ENCODE data around the gene AKR1C1.
"Not testable (repeated sequence)": the region's sequence is repeated elsewhere in the genome, so short reads cannot be mapped to it uniquely, and the experiment has no call there.

AKR1C1 gene
- 1.4 to 1.7 reads per million in 2 donors for total RNA-seq

DNA sequence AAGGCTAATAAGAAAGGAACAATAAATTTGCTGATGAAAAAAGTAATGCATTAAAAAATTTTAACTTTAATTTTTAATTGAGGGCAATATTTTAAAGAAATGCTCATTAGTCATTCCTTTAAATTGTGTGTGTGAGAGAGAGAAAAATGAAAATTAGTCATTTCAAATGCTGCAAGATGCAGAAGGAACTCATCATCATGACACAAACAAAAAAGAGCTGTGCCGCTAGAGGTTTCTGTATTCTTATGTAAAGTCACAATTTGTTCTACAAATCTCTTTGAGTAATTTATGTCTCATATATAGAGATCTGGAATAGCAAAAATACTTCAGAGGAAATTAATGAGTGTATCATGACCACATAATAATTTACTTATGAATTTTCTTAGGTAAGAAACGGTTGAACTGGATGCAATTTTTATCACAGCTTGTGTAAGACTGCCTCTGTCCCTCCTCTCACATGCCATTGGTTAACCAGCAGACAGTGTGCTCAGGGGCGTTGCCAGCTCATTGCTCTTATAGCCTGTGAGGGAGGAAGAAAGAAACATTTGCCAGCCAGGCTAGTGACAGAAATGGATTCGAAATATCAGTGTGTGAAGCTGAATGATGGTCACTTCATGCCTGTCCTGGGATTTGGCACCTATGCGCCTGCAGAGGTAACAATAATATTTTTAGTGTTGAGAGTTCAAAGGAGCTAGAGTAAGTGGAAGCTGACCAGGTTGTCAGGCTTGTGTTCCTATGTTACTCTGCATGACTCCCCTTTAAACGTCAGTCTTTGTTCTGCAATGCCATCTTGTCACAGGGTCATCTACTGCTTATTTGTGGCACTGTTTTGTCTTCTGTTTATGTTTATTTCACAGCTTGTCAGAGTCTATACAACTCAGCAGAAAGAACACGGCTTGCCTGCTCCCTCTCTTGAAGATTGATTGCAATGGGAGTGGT is at the start of gene AKR1C1:
AKR1C1 (plus strand) TSS at position 540 of the 939 bp plus-strand sequence; CDS start at position 570, 30 bp downstream.
- DNase-seq, result not testable (repeated sequence)

DNA sequence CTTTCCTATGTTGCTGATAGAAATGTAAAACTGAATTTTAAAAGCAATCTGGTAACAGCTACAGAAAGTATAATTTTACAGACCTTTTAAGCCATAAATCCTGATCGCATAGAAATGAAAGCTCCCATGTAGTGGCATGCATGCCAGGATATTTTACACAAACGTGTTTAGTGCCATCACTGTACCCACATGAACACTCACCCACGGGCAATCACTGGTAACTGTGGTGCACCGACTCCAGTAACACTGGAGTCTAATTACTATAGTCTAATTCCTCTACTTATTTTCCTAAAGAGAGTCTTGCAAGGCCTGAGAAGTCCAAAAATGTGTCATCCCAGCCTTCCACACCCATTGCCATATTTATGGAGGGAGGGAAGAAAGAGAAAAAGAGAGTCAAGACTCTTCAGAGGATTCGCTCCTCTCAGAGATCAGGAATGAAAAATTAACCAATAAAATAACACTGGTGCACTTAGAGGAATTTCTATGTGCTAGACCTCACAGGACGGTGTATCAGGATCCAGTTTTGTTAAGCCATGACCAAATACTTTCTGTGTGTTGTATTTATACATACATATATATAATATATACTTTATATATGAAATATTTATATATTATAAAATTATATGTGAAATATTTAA is 48.9 kb upstream of the AKR1C1 start:
- no peak for DNase-seq

DNA sequence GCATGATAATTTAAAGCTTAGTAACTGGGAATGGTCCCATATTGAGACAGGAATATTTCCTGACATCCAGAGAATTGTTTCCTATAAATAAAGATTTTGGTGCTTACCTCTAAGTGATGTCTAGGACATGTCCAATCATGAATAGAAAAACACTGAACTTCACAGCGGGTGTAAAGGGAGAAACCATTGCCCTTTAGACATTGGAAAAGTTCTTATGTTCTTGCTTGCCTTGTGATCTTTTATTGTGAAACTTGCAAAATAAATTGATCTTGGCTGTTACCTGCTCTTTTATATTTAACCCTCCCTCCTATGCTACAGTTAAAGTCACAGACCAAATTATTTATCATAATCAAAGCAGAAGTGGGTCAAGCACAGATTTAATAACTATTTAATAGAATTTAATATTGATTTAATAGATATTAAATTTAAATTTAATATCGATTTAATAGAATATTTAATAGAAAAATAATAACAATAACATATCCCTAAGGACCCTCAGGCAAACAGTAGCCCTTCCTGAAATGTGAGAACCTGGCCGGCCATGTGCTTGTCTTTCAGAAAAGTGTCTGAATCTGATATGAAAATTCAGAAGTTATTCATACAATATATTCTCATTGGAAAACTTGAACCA is 47.0 kb upstream of the AKR1C1 start:
- DNase-seq, result no peak

DNA sequence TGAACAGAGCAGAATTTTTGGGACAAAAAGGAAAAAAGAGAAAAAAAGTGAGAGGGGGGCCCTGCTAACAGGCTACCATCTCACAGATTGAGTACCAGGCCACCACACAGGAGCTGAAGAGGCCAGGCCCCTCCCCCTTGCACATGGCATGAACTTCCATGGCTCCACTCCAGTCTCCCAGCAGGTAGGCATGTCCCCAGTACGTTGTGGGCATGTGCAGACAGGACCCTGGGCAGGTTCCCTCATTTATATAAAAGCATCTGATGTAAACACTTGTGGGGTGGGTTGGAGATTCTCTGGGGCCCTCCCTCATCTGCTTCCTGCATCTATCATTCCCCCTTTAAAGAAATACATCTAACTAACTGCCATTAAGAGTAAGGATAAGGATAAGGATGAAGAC is 45.0 kb upstream of the AKR1C1 start:
- DNase-seq, result no peak

DNA sequence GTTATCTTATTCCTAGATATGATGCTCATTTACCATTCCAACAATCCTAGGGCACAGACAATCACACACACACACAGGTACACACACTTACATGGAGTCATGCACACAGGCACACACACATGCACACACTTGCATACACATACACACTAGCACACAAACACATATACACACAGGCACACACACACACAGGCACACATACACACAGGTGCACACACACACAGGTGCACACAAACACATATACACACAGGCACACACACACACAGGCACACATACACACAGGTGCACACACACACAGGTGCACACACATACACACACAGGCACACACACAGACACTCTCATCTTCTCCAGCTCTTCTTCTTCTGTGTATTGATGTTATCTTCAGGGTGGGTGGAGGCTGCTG is 38.7 kb upstream of the AKR1C1 start:
- DNase-seq, result not testable (repeated sequence)

DNA sequence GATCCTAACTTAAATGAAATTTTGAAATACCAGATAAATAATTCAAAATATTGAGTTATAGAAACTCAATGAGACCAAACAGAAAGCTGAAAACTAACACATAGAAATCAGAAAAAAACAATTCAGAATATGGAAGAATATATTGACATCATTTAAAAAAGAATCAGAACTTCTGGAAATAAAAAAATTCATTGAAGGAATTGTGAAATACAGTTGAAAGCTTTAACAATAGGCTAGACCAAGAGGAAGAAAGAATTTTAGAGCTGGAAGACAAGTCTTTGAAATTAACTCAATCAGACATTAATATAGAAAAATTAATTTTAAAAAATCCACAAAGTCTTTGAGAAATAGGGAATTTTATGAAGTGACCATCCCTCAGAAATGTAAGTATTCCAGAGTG is 36.8 kb upstream of the AKR1C1 start:
- no peak for DNase-seq

DNA sequence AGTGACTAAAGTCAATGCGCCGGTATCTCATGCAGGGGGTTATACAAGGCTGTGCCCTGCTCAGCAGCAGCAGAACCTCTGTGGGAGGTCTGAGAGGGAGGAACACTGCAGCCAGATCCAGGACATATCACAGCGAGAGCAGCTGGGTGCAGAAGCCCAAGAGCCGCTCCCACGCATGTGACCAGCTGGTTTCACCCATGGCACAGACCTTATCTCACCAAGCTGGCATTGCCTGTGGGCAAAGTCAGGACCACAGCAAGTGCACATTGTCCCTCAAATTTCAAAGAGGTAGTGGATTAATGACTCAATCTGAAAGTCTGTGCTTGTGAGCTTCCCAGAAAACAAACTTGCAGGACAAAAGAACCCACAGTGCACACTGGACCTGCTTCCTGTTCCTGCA is 31.6 kb upstream of the AKR1C1 start:
- DNase-seq, result no peak

DNA sequence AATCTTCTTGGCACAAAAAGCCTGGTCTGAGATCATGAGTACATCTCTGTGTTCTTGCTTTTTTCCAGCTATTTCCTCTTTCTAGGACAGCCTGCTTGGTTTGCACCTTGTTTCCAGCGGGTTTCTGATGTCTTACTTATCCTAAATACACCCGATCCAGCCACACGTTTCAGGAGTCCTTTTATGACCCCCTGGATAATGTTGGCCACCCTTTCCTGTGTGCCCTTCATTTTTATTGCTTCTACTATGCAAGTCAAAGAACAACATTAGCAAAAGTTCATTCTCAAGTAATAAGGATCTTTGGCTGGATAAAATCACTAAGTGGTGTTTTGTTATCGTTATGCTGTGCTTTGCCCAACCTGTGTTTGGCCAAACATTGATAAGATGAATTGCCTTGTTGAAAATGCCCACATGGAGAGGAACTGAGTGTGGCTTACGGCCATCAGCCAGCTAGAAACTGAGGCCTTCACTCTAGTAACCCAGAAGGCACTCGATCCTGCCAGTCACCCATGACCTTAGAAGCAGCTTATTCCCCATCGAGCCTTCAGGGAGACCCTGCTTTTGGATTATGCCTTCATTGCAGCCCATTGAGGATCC is 28.7 kb upstream of the AKR1C1 start:
- no peak for DNase-seq

DNA sequence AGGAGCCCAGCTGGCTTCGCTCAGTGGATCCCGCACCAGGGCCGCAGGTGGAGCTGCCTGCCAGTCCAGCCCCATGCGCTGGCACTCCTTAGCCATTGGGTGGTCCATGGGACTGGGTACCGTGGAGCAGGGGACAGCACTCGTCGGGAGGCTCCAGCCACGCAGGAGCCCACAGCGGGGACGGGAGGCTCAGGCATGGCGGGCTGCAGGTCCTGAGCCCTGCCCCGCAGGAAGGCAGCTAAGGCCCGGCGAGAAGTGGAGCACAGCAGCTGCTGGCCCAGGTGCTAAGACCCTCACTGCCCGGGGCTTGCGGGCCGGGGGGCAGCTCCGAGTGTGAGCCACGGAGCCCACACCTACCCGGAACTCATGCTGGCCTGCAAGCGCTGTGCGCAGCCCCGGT is 25.9 kb upstream of the AKR1C1 start:
- DNase-seq, result no peak

DNA sequence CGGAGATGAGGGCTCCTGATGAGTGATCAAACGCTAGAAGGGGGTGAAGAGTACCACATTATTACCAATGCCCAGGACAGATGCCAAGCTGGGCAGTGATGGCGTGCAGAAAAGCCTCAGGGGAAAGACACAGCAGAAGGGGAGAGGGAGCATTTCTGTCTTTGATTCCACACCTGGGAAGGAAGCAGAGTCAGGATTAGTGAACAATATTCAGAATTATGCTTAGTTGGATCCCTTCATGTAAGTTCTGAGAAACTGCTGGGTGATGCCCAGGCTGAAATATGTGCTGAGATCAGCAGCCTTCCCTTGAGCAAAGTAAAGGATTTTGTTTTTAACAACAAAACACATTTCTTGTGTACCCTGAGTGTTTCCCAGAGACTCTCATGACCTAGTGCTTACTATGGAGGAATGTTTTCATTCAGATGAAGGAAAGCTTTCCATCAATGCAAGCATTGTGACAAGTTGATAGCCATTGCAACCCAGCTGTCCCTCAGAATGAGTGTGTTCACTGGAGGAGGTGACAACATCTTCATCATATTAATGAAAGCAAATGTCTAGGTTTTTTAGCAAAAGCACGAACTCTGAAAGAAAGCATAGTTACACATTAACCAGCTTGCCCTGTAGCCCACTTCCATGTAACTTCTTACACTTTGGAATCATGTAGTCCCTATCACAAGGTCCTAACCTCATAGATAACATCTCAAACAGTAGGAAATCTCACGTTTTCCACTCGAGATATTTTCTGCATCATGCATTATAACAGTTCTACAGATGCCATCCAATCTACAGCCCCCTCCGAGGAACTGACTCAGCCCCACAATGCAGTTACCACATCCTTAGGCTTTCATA is 23.8 kb upstream of the AKR1C1 start:
- no peak for DNase-seq

DNA sequence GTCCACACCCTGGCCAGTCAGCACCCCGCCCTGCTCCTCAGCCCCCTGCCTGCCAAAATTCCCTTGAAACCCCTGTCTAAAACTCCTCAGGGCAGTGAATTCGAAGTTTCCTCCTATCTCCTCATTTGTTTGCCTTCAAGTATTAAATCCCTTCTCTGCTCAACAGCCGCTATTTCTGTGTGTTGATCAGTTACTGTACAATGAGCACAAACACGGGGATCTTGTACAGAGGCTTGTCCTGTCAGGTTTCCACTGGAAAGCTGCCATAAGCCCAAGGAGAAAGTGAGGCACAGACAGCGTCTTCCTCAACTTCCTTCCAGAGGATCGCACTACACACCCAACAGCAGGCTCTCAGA is 23.2 kb upstream of the AKR1C1 start:
- not testable (repeated sequence) for DNase-seq

DNA sequence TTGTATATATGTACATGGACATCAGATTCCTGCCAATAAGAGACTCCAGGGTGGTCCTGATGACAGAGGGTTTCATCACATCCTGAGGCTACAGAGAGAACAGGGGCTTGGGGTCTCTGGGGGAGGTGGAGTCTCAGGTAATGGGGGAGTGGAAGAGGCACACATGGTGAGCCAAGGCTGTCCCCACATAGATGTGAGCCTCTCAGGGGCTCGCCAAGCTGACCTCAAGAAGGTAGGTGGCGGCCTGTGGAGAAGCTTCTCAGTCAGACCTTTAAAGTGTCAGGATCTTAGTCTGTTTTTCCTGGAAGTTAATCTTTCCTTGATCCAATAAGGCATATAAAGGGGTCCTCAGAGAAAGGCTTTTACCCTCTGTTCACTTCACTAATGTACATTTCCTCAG is 22.3 kb upstream of the AKR1C1 start:
- not testable (repeated sequence) for DNase-seq

DNA sequence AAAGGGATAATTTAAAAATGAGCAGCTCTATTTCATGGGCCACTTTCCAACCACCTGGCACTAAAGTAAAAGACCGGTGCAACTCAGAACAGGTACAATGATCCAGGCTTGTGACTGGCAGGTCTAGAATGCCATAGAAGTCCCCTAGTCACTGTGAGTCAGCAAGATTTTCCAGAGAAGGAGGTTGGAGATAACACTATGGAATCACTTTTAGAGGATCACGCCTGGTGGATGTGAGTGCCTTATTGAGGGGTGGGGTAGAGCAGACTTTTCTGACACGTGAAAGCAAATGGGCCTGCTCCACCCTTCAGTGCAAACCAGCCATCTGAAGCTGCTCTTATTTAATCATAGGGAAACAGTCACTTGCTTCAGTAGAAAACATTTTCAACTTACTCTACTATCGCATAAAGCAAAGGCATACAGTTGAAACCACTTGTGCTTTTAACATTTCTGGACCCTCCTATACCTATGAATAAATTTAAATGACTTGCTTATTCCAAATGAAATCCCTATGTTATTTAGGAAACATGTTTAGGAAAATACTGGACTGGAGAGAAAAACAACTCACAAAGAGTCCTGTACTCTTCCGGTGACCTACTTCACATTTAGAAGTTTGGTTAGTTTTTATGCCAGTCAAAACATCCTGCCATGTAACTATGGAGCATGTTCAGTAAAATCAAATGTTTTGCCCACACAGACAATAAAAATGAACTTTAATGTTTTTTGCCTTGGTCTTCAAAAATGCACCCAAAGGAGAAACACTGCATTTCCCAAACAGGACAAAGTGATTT is 21.5 kb upstream of the AKR1C1 start:
- DNase-seq, result no peak

DNA sequence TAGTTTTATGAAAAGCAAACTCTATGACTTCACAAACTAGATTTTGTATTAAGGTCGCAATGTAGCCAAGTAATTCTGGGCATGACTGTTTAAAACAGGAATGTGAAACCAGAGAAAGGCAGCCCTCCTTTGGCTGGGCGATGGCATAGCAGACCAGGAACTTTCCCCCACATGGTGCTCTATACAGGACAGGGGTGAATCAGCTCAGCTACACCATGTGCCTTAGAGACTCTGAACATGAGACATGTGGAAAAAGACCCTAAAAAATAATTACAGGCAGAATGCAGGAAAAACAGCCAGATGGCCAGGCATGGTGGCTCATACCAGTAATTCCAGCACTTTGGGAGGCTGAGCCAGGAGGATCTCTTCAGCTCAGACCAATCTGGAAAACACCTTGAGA is 20.3 kb upstream of the AKR1C1 start:
- not testable (repeated sequence) for DNase-seq

DNA sequence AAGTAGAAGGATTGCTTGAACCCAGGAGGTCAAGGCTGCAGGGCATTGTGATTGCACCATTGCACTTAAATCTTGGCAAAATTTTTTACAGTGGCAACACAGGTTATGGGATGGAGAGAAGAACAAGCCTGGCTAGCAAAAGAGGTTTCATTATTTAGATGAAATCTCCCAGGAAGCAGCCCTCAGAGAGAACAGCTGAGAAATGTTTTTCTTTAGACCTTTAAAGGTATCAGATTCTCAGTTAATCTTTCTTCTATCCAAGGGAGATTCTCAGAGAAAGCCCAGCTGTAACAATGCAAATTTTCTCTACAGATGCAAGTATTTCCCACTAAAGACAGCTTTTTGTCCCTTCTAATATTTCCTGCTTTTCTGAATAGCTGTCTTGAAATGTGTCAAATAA is 19.8 kb upstream of the AKR1C1 start:
- not testable (repeated sequence) for DNase-seq

DNA sequence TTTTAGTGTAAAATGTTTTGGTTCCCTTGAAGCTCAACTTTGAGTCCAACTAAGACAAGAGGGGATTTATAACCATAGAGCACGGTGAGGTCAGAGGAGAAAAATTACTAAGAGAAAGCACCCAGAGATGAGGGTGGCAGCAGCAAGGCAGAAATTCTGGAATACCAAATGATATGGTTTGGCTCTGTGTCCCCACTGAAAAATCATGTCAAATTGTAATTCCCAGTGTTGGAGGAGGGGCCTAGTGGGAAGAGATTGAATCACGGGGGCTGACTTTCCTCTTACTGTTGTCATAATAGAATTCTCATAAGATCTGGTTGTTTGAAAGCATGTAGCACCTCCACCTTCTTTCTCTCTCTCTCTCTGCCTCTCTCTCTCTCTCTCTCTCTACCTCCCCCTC is 19.4 kb upstream of the AKR1C1 start:
- no peak for DNase-seq

DNA sequence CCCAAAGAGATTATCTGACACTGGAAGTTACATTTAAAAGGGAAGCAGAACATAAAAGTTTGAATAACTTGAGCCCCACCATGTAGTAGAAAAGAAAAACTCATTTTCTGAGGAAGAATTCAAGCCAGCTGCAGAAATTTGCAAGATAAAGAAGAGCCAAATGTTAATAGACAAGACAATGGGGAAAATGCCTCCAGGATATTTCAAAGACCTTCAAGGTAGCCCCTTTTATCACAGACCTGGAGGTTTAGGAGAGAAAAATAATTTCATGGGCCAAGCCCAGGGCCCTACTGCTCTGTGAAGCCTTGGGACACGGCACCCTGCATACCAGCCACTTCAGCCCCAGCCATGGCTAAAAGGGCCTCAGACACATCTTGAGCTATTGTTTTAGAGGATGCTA is 18.4 kb upstream of the AKR1C1 start:
- no peak for DNase-seq

DNA sequence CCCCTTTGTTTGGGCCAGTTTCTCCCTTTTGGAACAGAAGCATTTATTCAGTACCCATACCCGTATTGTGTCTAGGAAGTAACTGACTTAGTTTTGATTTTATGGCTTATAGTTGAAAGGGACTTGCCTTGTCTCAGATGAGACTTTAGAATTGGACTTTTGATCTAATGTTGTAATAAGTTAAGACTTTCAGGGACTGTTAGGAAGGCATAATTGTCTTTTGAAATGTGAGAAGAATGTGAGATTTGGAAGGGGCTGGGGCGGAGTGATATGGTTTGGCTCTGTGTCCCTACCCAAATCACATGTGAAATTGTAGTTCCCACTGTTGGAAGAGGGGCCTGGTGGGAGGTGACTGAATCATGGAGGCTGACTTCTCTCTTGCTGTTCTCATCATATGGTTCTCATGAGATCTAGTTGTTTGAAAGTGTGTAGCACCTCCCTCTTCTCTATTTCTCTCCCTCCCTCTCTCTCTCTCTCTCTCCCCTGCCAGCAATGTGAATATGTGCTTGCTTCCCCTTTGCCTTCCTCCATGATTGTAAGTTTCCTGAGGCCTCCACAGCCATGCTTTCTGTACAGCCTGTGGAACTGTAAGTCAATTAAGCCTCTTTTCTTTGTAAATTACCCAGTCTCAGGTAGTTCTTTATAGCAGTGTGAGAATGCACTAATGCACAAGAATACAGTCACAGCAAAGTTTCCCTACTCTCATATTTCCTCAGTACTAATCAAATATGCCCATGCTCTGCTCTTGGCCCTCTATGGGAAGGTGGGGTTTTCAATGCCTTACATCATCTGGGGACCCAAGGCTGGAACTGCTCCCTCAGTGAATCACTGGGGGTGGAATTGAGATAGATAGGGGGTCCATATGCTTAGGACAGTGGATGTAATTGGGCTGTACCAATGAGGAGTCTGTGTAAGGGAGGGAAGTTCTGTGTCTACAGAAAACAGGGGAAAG is 17.2 kb upstream of the AKR1C1 start:
- no peak for DNase-seq

DNA sequence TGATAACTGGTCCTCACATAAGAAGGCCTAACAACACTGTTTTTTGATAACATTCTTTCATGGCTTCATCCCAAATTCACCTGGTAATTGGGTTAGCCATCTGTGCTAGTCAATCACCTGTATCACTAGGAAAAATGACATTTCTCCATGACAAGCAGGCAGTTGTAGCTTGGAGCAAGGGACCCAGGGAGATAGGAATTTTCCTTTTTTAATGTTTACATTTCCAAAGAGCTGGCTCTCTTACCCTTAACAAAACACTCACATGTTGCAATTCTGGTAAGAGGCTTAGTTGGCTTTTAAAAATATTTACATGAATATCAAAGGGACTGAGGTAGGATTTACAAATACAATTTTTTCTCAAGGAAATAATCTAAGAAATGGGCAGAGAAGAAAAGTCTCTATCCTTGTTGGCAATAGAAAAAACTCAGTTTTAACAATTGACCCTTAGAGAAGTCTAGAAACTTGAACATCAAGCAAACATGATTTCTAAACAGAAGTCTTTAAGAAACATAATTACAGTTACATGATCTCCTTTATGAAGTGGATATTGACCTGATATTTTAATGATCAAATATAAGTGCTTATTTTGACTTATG is 16.1 kb upstream of the AKR1C1 start:
- no peak for DNase-seq

Measured in T-helper 9 cell (primary cell).